Neural progenitor cell (in vitro differentiated cells): Measurements from ENCODE around the gene SH3BP2. TPM values are rescaled to one million over a fixed set of nuclear protein-coding genes. Genes with fewer than 3 reads are reported as not detected.

Experiments
- DNase-seq: peaks from one replicate; pipeline ENCODE4 v3.0.0-alpha.2; 2016; ENCODE audit warnings: low spot score
- H2AFZ ChIP-seq: fragments of 200-600 bp; sonication (generic); replicated peaks from 2 replicates; pipeline ENCODE4 v1.6.1; 2016; ENCODE audit warnings: antibody characterized with exemption
- H3F3A ChIP-seq: fragments of 200-600 bp; sonication (generic); 2 replicates; pipeline ENCODE4 v1.6.1; 2016; ENCODE audit warnings: antibody characterized with exemption, low read depth
- H3K27ac ChIP-seq: fragments of 200-600 bp; sonication (generic); 2 replicates; pipeline ENCODE4 v1.5.1; 2016; ENCODE audit warnings: mild to moderate bottlenecking
- H3K27me3 ChIP-seq: fragments of 200-600 bp; sonication (generic); 2 replicates; pipeline ENCODE4 v1.6.1; 2016; ENCODE audit warnings: mild to moderate bottlenecking, moderate library complexity
- H3K36me3 ChIP-seq: fragments of 200-600 bp; sonication (generic); 2 replicates; pipeline ENCODE4 v1.5.1; 2016
- H3K4me1 ChIP-seq: fragments of 200-600 bp; sonication (generic); 2 replicates; pipeline ENCODE4 v1.6.1; 2016; ENCODE audit warnings: mixed run types
- H3K4me2 ChIP-seq: fragments of 200-600 bp; sonication (generic); 2 replicates; pipeline ENCODE4 v1.6.1; 2016
- H3K4me3 ChIP-seq: fragments of 200-600 bp; sonication (generic); 2 replicates; pipeline ENCODE4 v1.5.1; 2016
- H3K79me2 ChIP-seq: fragments of 200-600 bp; sonication (generic); 2 replicates; pipeline ENCODE4 v1.6.1; 2016; ENCODE audit warnings: low read depth
- H3K9ac ChIP-seq: fragments of 200-600 bp; sonication (generic); 2 replicates; pipeline ENCODE4 v1.6.1; 2016
- H3K9me3 ChIP-seq: fragments of 200-600 bp; sonication (generic); 2 replicates; pipeline ENCODE4 v1.5.1; 2016; ENCODE audit warnings: low read depth
- H4K20me1 ChIP-seq: fragments of 200-600 bp; sonication (generic); 2 replicates; pipeline ENCODE4 v1.6.1; 2016; ENCODE audit warnings: low read depth
- H3K27ac Mint-ChIP-seq: 3 replicates; pipeline ENCODE4 v1.8.0; 2021; ENCODE audit warnings: mixed read lengths
- H3K27me3 Mint-ChIP-seq: 2 replicates; pipeline ENCODE4 v1.8.0; 2022; ENCODE audit warnings: low read depth, mild to moderate bottlenecking, inconsistent platforms, moderate library complexity, mixed read lengths; ENCODE audit not compliant: insufficient read depth
- H3K36me3 Mint-ChIP-seq: 3 replicates; pipeline ENCODE4 v1.8.0; 2021; ENCODE audit warnings: mixed read lengths
- H3K4me1 Mint-ChIP-seq: 3 replicates; pipeline ENCODE4 v1.8.0; 2021; ENCODE audit warnings: mixed read lengths
- H3K4me3 Mint-ChIP-seq: 3 replicates; pipeline ENCODE4 v1.8.0; 2021; ENCODE audit warnings: mild to moderate bottlenecking, moderate library complexity, mixed read lengths
- H3K9me3 Mint-ChIP-seq: 3 replicates; pipeline ENCODE4 v1.8.0; 2020; ENCODE audit warnings: mixed read lengths
- CTCF ChIP-seq: fragments of 200-600 bp; sonication (generic); IDR thresholded peaks from 2 replicates; pipeline ENCODE4 v1.5.1; 2017; ENCODE audit warnings: antibody characterized with exemption, mild to moderate bottlenecking
- EZH2 ChIP-seq: fragments of 200-600 bp; sonication (generic); IDR thresholded peaks from 2 replicates; pipeline ENCODE4 v1.6.1; 2017; ENCODE audit warnings: antibody characterized with exemption, mild to moderate bottlenecking, moderate library complexity
- EZH2phosphoT487 ChIP-seq: fragments of 200-600 bp; sonication (generic); IDR thresholded peaks from 2 replicates; pipeline ENCODE4 v1.6.1; 2017; ENCODE audit warnings: antibody characterized with exemption
- total RNA-seq: library from RNA; depleted of rRNA; stranded (reverse); fragments of >200 nt; gene quantifications from 2 replicates; pipeline ENCODE4 v1.2.3, GENCODE V29; 2015; ENCODE audit warnings: low replicate concordance

Gene SH3BP2
- total RNA-seq, 1 donor from 2014 or later: 11.8 TPM

GRCh38 chr4:2798399-2799223, 5.7 kb downstream of the SH3BP2 start:
- Histone ChIP-seq H4K20me1 (no peaks in the 10 kb centered on the region), H3K79me2 (no peaks in the 10 kb centered on the region), H3K9ac (no peak overlapping the region), H3F3A (peaks cover 5% of the 10 kb centered on the region), H3K4me3 (no peak overlapping the region), H2AFZ (no peak overlapping the region), H3K4me2 (no peak overlapping the region), H3K9me3 (no peaks in the 10 kb centered on the region), H3K27ac (no peak overlapping the region), H3K4me1 (peaks cover 13% of the 10 kb centered on the region), H3K36me3 (no peaks in the 10 kb centered on the region), H3K27me3 (peaks cover 17% of the 10 kb centered on the region)
- DNase-seq: peak; percentile 4
- Mint-ChIP-seq H3K27ac (no peak overlapping the region), H3K36me3 (no peaks in the 10 kb centered on the region), H3K27me3 (peaks cover 6% of the 10 kb centered on the region), H3K9me3 (no peaks in the 10 kb centered on the region), H3K4me3 (no peak overlapping the region), H3K4me1 (peaks cover 12% of the 10 kb centered on the region)
- no peak for TF ChIP-seq EZH2phosphoT487
- TF ChIP-seq EZH2: no peak
- no peak for TF ChIP-seq CTCF

- Histone ChIP-seq H3K4me2 (no peak overlapping the region), H2AFZ (no peak overlapping the region), H3K36me3 (no peaks in the 10 kb centered on the region), H3K27ac (no peak overlapping the region), H3K27me3 (peaks cover 9% of the 10 kb centered on the region), H4K20me1 (no peaks in the 10 kb centered on the region), H3K9ac (no peak overlapping the region), H3F3A (peaks cover 5% of the 10 kb centered on the region), H3K4me1 (peaks cover 13% of the 10 kb centered on the region), H3K4me3 (no peak overlapping the region), H3K79me2 (no peaks in the 10 kb centered on the region), H3K9me3 (no peaks in the 10 kb centered on the region)
- Mint-ChIP-seq H3K4me1 (peaks cover 12% of the 10 kb centered on the region), H3K4me3 (no peak overlapping the region), H3K9me3 (no peaks in the 10 kb centered on the region), H3K27me3 (peaks cover 4% of the 10 kb centered on the region), H3K27ac (peak overlapping the region; percentile 90), H3K36me3 (no peaks in the 10 kb centered on the region)
- peak; percentile 1 for DNase-seq
- TF ChIP-seq EZH2: no peak
- no peak for TF ChIP-seq CTCF
These were observed 6.5 kb downstream of the SH3BP2 start for GRCh38 chr4:2799224-2799911.

- no peak for TF ChIP-seq EZH2phosphoT487
- TF ChIP-seq EZH2: no peak
- no peak for TF ChIP-seq CTCF
- no peaks in the 10 kb centered on the region for H3K79me2 ChIP-seq
- H3F3A ChIP-seq: peaks cover 5% of the 10 kb centered on the region
- no peaks in the 10 kb centered on the region for H3K9me3 ChIP-seq
- no peak overlapping the region for H3K4me3 ChIP-seq
- no peaks in the 10 kb centered on the region for H4K20me1 ChIP-seq
- H3K4me1 ChIP-seq: peaks cover 13% of the 10 kb centered on the region
- Mint-ChIP-seq H3K9me3 (no peaks in the 10 kb centered on the region), H3K4me1 (peaks cover 12% of the 10 kb centered on the region), H3K27ac (peak overlapping the region; percentile 42), H3K27me3 (peaks cover 2% of the 10 kb centered on the region), H3K36me3 (no peaks in the 10 kb centered on the region), H3K4me3 (no peak overlapping the region)
- H3K27ac ChIP-seq: no peak overlapping the region
- H3K27me3 ChIP-seq: peaks cover 2% of the 10 kb centered on the region
- H2AFZ ChIP-seq: no peak overlapping the region
- no peak overlapping the region for H3K4me2 ChIP-seq
- no peaks in the 10 kb centered on the region for H3K36me3 ChIP-seq
- H3K9ac ChIP-seq: no peak overlapping the region
- no peak for DNase-seq
These were observed 7.2 kb downstream of the SH3BP2 start for GRCh38 chr4:2799971-2800690.
